ENCODE measurements around the gene ANTKMT. TPM values are rescaled to one million over a fixed set of nuclear protein-coding genes. Genes with fewer than 3 reads are reported as not detected.

Gene ANTKMT
- total and polyA plus RNA-seq, 2 experiments from 2014 or later = 55.1 to 82.6 TPM

GRCh38 chr16:761625-762513 is 40.9 kb downstream of the ANTKMT start:
- no peak for DNase-seq (ENCODE audit: low read depth in 1 of 2, low spot score in 1 of 2)
- H3K27me3 ChIP-seq = no peaks in the 10 kb centered on the region
- H3K4me3 ChIP-seq = no peak overlapping the region
- TF ChIP-seq CTCF (IDR thresholded peaks at IDR 0.05; ENCODE audit: low read depth, low read length) = no peak
- H3K36me3 ChIP-seq = no peaks in the 10 kb centered on the region
- H3K4me1 ChIP-seq (ENCODE audit: low read depth) = peaks cover 9% of the 10 kb centered on the region
- no peak overlapping the region for H3K27ac ChIP-seq
- no peaks in the 10 kb centered on the region for H3K9me3 ChIP-seq (ENCODE audit: low read depth)

GRCh38 chr16:762595-763268 is 41.8 kb downstream of the ANTKMT start:
- TF ChIP-seq CTCF (IDR thresholded peaks at IDR 0.05; ENCODE audit: low read depth, low read length) = no peak
- no peak overlapping the region for H3K4me3 ChIP-seq
- H3K36me3 ChIP-seq = no peaks in the 10 kb centered on the region
- H3K27me3 ChIP-seq = no peaks in the 10 kb centered on the region
- H3K4me1 ChIP-seq (ENCODE audit: low read depth) = peaks cover 9% of the 10 kb centered on the region
- no peaks in the 10 kb centered on the region for H3K9me3 ChIP-seq (ENCODE audit: low read depth)
- H3K27ac ChIP-seq = no peak overlapping the region
- no peak for DNase-seq (ENCODE audit: low read depth in 1 of 2, low spot score in 1 of 2)

- Histone ChIP-seq H3K4me1 (ENCODE audit: low read depth) (peaks cover 9% of the 10 kb centered on the region), H3K36me3 (no peaks in the 10 kb centered on the region), H3K4me3 (no peak overlapping the region), H3K27me3 (no peaks in the 10 kb centered on the region), H3K27ac (no peak overlapping the region), H3K9me3 (ENCODE audit: low read depth) (no peaks in the 10 kb centered on the region)
- no peak for TF ChIP-seq CTCF (IDR thresholded peaks at IDR 0.05; ENCODE audit: low read depth, low read length)
- DNase-seq (ENCODE audit: low read depth in 1 of 2, low spot score in 1 of 2) = no peak
Observed at GRCh38 chr16:763369-764183, 42.6 kb downstream of the ANTKMT start.

GRCh38 chr16:764184-764750 is 43.3 kb downstream of the ANTKMT start:
- no peaks in the 10 kb centered on the region for H3K9me3 ChIP-seq (ENCODE audit: low read depth)
- no peaks in the 10 kb centered on the region for H3K27me3 ChIP-seq
- H3K36me3 ChIP-seq = no peaks in the 10 kb centered on the region
- TF ChIP-seq CTCF (IDR thresholded peaks at IDR 0.05; ENCODE audit: low read depth, low read length) = no peak
- H3K4me3 ChIP-seq = no peak overlapping the region
- no peak overlapping the region for H3K27ac ChIP-seq
- DNase-seq (ENCODE audit: low read depth in 1 of 2, low spot score in 1 of 2) = no peak
- H3K4me1 ChIP-seq (ENCODE audit: low read depth) = peaks cover 9% of the 10 kb centered on the region

GRCh38 chr16:764848-765487 is 44.0 kb downstream of the ANTKMT start:
- no peaks in the 10 kb centered on the region for H3K9me3 ChIP-seq (ENCODE audit: low read depth)
- no peak for DNase-seq (ENCODE audit: low read depth in 1 of 2, low spot score in 1 of 2)
- no peaks in the 10 kb centered on the region for H3K27me3 ChIP-seq
- H3K4me1 ChIP-seq (ENCODE audit: low read depth) = peaks cover 2% of the 10 kb centered on the region
- no peak overlapping the region for H3K4me3 ChIP-seq
- no peak overlapping the region for H3K27ac ChIP-seq
- H3K36me3 ChIP-seq = no peaks in the 10 kb centered on the region
- TF ChIP-seq CTCF (IDR thresholded peaks at IDR 0.05; ENCODE audit: low read depth, low read length) = no peak
